ENCODE data around the gene USP54. TPM values are rescaled to one million over a fixed set of nuclear protein-coding genes. Genes with fewer than 3 reads are reported as not detected.

USP54 gene
- total RNA-seq, 4 donors from 2014 or later: 96.6 to 172 (median 125) TPM

DNA sequence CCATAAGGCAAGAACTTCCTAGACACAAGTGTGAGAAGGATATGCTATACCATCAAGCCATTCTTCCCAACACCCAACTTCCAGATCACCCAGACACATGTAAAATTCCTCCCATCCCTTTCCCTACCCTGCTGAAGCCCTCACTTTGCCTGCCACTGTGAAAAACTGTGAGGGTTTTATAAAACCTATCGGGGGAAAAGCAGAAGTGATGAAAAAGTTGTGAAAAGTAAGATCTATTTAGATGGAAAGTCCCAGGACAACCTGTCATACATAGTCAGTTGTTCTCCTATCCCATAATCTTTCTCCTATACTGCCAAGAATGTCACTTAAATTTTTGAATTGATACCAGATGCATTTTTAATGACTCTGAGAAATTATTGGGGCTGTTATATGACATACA is 56.3 kb downstream of the USP54 start:
- peaks cover 0 to 34% (median 2%) of the 10 kb centered on the region in 4 donors for H3K4me1 ChIP-seq
- H3K9me3 ChIP-seq: no peaks in the 10 kb centered on the region

GRCh38 chr10:73529089-73529832 is 61.9 kb downstream of the USP54 start:
- H3K36me3 ChIP-seq: peaks cover 0 to 70% (median 0%) of the 10 kb centered on the region in 3 donors
- peaks cover 0 to 3% (median 0%) of the 10 kb centered on the region in 4 donors for H3K4me1 ChIP-seq
- H3K9me3 ChIP-seq: no peaks in the 10 kb centered on the region
- no peak overlapping the region for H3K4me3 ChIP-seq
- 91 to 98% methylated on average over 5 of the region's 5 CpGs for WGBS, 2 donors
- peak overlapping the region in 1 of 4 donors; percentile 34 for H3K27ac ChIP-seq
- no peaks in the 10 kb centered on the region for H3K27me3 ChIP-seq
- peak in 1 of 2 donors; percentile 74 for DNase-seq (ENCODE audit: low spot score in 2 of 2)
- TF ChIP-seq EP300 (IDR thresholded peaks at IDR 0.05) (peak in 1 of 2 donors; percentile 22), POLR2A (IDR thresholded peaks at IDR 0.05) (no peak), CTCF (IDR thresholded peaks at IDR 0.05) (peak; percentile 69 to 91 (median 82))

More for the DNA sequence above, 56.3 kb downstream of the USP54 start:
- 76 to 78% methylated on average over 1 of the region's 1 CpG for WGBS, 2 donors
- TF ChIP-seq POLR2A (IDR thresholded peaks at IDR 0.05) (no peak), CTCF (IDR thresholded peaks at IDR 0.05) (no peak), EP300 (IDR thresholded peaks at IDR 0.05) (no peak)
- H3K4me3 ChIP-seq: no peak overlapping the region
- no peak for DNase-seq (ENCODE audit: low spot score in 2 of 2)
- H3K36me3 ChIP-seq: peaks cover 0 to 52% (median 0%) of the 10 kb centered on the region in 3 donors
- no peaks in the 10 kb centered on the region for H3K27me3 ChIP-seq
- peak overlapping the region in 2 of 4 donors; percentile 73 to 85 for H3K27ac ChIP-seq

DNA sequence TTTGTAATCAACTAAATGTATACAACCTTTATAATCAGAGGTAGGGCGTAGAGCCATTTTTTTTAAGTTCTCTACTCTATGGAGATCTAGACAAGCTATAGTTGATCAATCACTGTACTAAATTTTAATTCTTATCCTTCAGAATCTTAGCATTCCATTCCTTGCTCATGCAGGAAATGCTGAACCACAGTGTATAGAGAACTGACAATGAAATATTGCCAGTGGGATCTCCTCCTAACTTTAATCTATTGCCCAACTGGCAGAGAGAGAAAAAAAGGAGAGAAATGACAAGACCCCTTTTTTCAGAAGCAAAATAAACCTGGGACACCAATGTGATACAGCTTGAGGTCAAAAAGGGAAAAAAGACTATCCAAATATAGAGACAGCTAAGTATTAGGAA is 68.9 kb downstream of the USP54 start:
- 91 to 95% methylated on average over 1 of the region's 1 CpG for WGBS, 2 donors
- no peak for DNase-seq (ENCODE audit: low spot score in 2 of 2)
- peaks cover 2 to 95% (median 3%) of the 10 kb centered on the region in 3 donors for H3K36me3 ChIP-seq
- H3K4me3 ChIP-seq: no peak overlapping the region
- H3K27me3 ChIP-seq: no peaks in the 10 kb centered on the region
- H3K9me3 ChIP-seq: no peaks in the 10 kb centered on the region
- no peaks in the 10 kb centered on the region for H3K4me1 ChIP-seq
- TF ChIP-seq EP300 (IDR thresholded peaks at IDR 0.05): no peak
- TF ChIP-seq POLR2A (IDR thresholded peaks at IDR 0.05): no peak
- TF ChIP-seq CTCF (IDR thresholded peaks at IDR 0.05): no peak
- H3K27ac ChIP-seq: no peak overlapping the region

DNA sequence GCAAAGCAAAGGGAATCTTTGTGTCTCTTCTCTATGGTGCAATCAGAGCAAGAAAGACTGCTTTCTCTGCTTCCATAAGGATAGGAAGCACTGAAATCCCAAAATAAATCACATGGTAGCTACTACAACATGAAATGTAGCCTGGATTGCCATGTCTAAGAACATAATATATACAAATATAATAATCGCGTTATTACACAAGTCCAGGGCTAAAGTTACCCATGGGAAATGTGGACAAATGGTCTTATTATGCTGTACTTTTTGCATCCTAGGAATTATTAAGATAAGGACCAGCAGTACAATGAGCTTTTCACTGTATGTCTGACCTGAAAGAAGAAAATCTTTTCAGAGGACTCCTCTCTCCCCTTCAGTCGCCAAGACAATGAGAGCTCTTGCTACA is 71.8 kb downstream of the USP54 start:
- WGBS, 2 donors: 57 to 66% methylated on average over 3 of the region's 3 CpGs
- DNase-seq (ENCODE audit: low spot score in 2 of 2): no peak
- H3K36me3 ChIP-seq: peaks cover 2 to 95% (median 3%) of the 10 kb centered on the region in 3 donors
- H3K27me3 ChIP-seq: no peaks in the 10 kb centered on the region
- H3K4me1 ChIP-seq: no peaks in the 10 kb centered on the region
- no peak overlapping the region for H3K27ac ChIP-seq
- H3K9me3 ChIP-seq: no peaks in the 10 kb centered on the region
- H3K4me3 ChIP-seq: no peak overlapping the region
- no peak for TF ChIP-seq EP300 (IDR thresholded peaks at IDR 0.05)
- no peak for TF ChIP-seq CTCF (IDR thresholded peaks at IDR 0.05)
- TF ChIP-seq POLR2A (IDR thresholded peaks at IDR 0.05): no peak

GRCh38 chr10:73517166-73517888 is 73.8 kb downstream of the USP54 start:
- Histone ChIP-seq H3K4me1 (no peaks in the 10 kb centered on the region), H3K4me3 (no peak overlapping the region), H3K36me3 (peaks cover 2 to 97% (median 3%) of the 10 kb centered on the region in 3 donors), H3K27ac (no peak overlapping the region), H3K27me3 (no peaks in the 10 kb centered on the region), H3K9me3 (no peaks in the 10 kb centered on the region)
- no peak for DNase-seq (ENCODE audit: low spot score in 2 of 2)
- TF ChIP-seq POLR2A (IDR thresholded peaks at IDR 0.05): no peak
- TF ChIP-seq EP300 (IDR thresholded peaks at IDR 0.05): no peak
- TF ChIP-seq CTCF (IDR thresholded peaks at IDR 0.05): no peak
- 88 to 92% methylated on average over 4 of the region's 4 CpGs for WGBS, 2 donors

Data from tibial nerve (tissue), 4 donors.